Small intestine (tissue), 7 donors: ENCODE data around the gene RCN2. TPM values are rescaled to one million over a fixed set of nuclear protein-coding genes. Genes with fewer than 3 reads are reported as not detected.
A peak's percentile ranks its signal among the peaks of the same experiment; 100 is the strongest.

Experiments used
- DNase-seq, 2 donors: peaks; one replicate each; pipeline versions ENCODE4 v3.0.0 to v3.0.0-alpha.2; 2013
- FAIRE-seq: peaks from 2 replicates; lab custom pipeline; 2012; peaks lifted over from hg19 to GRCh38; lab: Jason Lieb, UNC
- H3K27ac ChIP-seq, 3 donors: one replicate each; pipeline ENCODE4 v1.5.1; 2013; ENCODE audit warnings: low read length in 2 of 3, mild to moderate bottlenecking in 2 of 3, control low read depth in 1 of 3, inconsistent platforms in 1 of 3, low read depth in 1 of 3, moderate library complexity in 1 of 3
- H3K27me3 ChIP-seq, 3 donors: one replicate each; pipeline ENCODE4 v1.6.1; 2013; ENCODE audit warnings: low read length in 3 of 3, inconsistent platforms in 1 of 3; ENCODE audit not compliant: control insufficient read depth in 3 of 3, insufficient read depth in 3 of 3
- H3K36me3 ChIP-seq, 3 donors: one replicate each; pipeline ENCODE4 v1.6.1; 2013; ENCODE audit warnings: low read length in 3 of 3, inconsistent platforms in 1 of 3, low read depth in 1 of 3, mild to moderate bottlenecking in 1 of 3, moderate library complexity in 1 of 3; ENCODE audit not compliant: control insufficient read depth in 3 of 3, insufficient read depth in 2 of 3
- H3K4me1 ChIP-seq, 3 donors: one replicate each; pipeline ENCODE4 v1.6.1; 2013; ENCODE audit warnings: low read length in 2 of 3, inconsistent platforms in 1 of 3, low read depth in 1 of 3, mild to moderate bottlenecking in 1 of 3, moderate library complexity in 1 of 3; ENCODE audit not compliant: control insufficient read depth in 3 of 3, insufficient read depth in 2 of 3
- H3K4me3 ChIP-seq, 3 donors: one replicate each; pipeline ENCODE4 v1.5.1; 2013; ENCODE audit warnings: low read length in 3 of 3, control low read depth in 1 of 3, inconsistent platforms in 1 of 3, low read depth in 1 of 3, mild to moderate bottlenecking in 1 of 3, moderate library complexity in 1 of 3
- H3K9me3 ChIP-seq, 2 donors: one replicate each; pipeline ENCODE4 v1.6.1; 2013; ENCODE audit warnings: low read depth in 1 of 2, low read length in 1 of 2; ENCODE audit not compliant: control insufficient read depth in 2 of 2, insufficient read depth in 1 of 2
- WGBS, 3 donors: extraction: QIAGEN DNeasy Blood & Tissue Kit; methylation state at CpG; one replicate each; pipeline ENCODE4 v1.1.7; 2013; 5-methylcytosine and 5-hydroxymethylcytosine counted together
- polyA plus RNA-seq, 4 donors: library from polyadenylated mRNA; stranded (reverse) in 3 of 4; unstranded in 1 of 4; fragments of 200-250 nt in 3 of 4; fragments of 120-200 nt in 1 of 4; gene quantifications; one replicate each; pipeline versions ENCODE4 v1.2.1 to v1.2.3, GENCODE V29; 2013
- donor health status: healthy with polysubstance abuse.
- donor health status: control.
- donor health status: control.
- donor health status: Bipolar disorder and iron deficiency.
- donor health status: healthy.

Gene RCN2
- polyA plus RNA-seq, 4 donors, result 11.6 to 68.9 (median 26.5) TPM

GRCh38 chr15:76991048-76991447 is 59.5 kb downstream of the RCN2 start:
- H3K4me3 ChIP-seq, result no peak overlapping the region
- no peak for DNase-seq
- H3K4me1 ChIP-seq, result peaks cover 0 to 11% (median 3%) of the 10 kb centered on the region in 3 donors
- H3K27ac ChIP-seq, result no peak overlapping the region
- 87 to 88% (median 88%) methylated on average over 7 of the region's 7 CpGs for WGBS, 3 donors
- FAIRE-seq, result no peak
- H3K36me3 ChIP-seq, result no peaks in the 10 kb centered on the region
- H3K27me3 ChIP-seq, result no peaks in the 10 kb centered on the region
- H3K9me3 ChIP-seq, result no peaks in the 10 kb centered on the region

GRCh38 chr15:76991741-76992645 is 60.4 kb downstream of the RCN2 start:
- no peak overlapping the region for H3K27ac ChIP-seq
- DNase-seq, result no peak
- no peak for FAIRE-seq
- no peak overlapping the region for H3K4me3 ChIP-seq
- peaks cover 0 to 11% (median 3%) of the 10 kb centered on the region in 3 donors for H3K4me1 ChIP-seq
- no peaks in the 10 kb centered on the region for H3K27me3 ChIP-seq
- no peaks in the 10 kb centered on the region for H3K36me3 ChIP-seq
- WGBS, 3 donors, result 91 to 95% (median 94%) methylated on average over 9 of the region's 9 CpGs
- H3K9me3 ChIP-seq, result no peaks in the 10 kb centered on the region

GRCh38 chr15:76993114-76993725 is 61.7 kb downstream of the RCN2 start:
- Histone ChIP-seq H3K4me1 (peaks cover 0 to 9% (median 3%) of the 10 kb centered on the region in 3 donors), H3K27ac (no peak overlapping the region), H3K9me3 (no peaks in the 10 kb centered on the region), H3K36me3 (no peaks in the 10 kb centered on the region), H3K4me3 (no peak overlapping the region), H3K27me3 (no peaks in the 10 kb centered on the region)
- 91 to 96% (median 94%) methylated on average over 6 of the region's 6 CpGs for WGBS, 3 donors
- FAIRE-seq (no peak), DNase-seq (no peak)

- no peak overlapping the region for H3K4me3 ChIP-seq
- FAIRE-seq (no peak), DNase-seq (peak in 1 of 2 donors; percentile 33)
- H3K27me3 ChIP-seq, result no peaks in the 10 kb centered on the region
- 33 to 66% (median 63%) methylated on average over 8 of the region's 8 CpGs for WGBS, 3 donors
- peaks cover 0 to 2% (median 0%) of the 10 kb centered on the region in 3 donors for H3K4me1 ChIP-seq
- H3K9me3 ChIP-seq, result no peaks in the 10 kb centered on the region
- no peaks in the 10 kb centered on the region for H3K36me3 ChIP-seq
- H3K27ac ChIP-seq, result peak overlapping the region in 1 of 3 donors; percentile 84
Observed at GRCh38 chr15:76994001-76994400, 62.5 kb downstream of the RCN2 start.

- no peaks in the 10 kb centered on the region for H3K9me3 ChIP-seq
- no peaks in the 10 kb centered on the region for H3K36me3 ChIP-seq
- H3K27me3 ChIP-seq, result no peaks in the 10 kb centered on the region
- DNase-seq, result no peak
- H3K4me1 ChIP-seq, result no peaks in the 10 kb centered on the region
- no peak for FAIRE-seq
- H3K4me3 ChIP-seq, result no peak overlapping the region
- WGBS, 3 donors, result 79 to 92% (median 89%) methylated on average over 6 of the region's 6 CpGs
- H3K27ac ChIP-seq, result peak overlapping the region in 2 of 3 donors; percentile 59 to 84
Observed at GRCh38 chr15:76994496-76994895, 62.9 kb downstream of the RCN2 start.

- Histone ChIP-seq H3K36me3 (no peaks in the 10 kb centered on the region), H3K4me3 (peak within 1 kb of the TSS in 2 of 3 donors; percentile 28 to 56), H3K27me3 (no peaks in the 10 kb centered on the region), H3K27ac (peak within 1 kb of the TSS in 2 of 3 donors; percentile 67 to 84), H3K4me1 (no peaks in the 10 kb centered on the region), H3K9me3 (no peaks in the 10 kb centered on the region)
- WGBS, 3 donors, result 53 to 62% (median 61%) methylated on average over 21 to 28 of the region's 28 CpGs
- no peak for FAIRE-seq
- DNase-seq, result peak in 1 of 2 donors; percentile 44
Observed at GRCh38 chr15:76994971-76995945, 63.7 kb downstream of the RCN2 start, which contains the start of gene PSTPIP1. TSS of gene PSTPIP1 (plus strand) at chr15:76995126. CDS start at chr15:76995574, 448 bp downstream.

GRCh38 chr15:76996076-76996525 is 64.6 kb downstream of the RCN2 start:
- WGBS, 3 donors, result 47 to 75% (median 56%) methylated on average over 9 of the region's 9 CpGs
- no peak for FAIRE-seq
- peak overlapping the region in 1 of 3 donors; percentile 56 for H3K4me3 ChIP-seq

More at GRCh38 chr15:76996076-76996525, 64.6 kb downstream of the RCN2 start:
- no peaks in the 10 kb centered on the region for H3K4me1 ChIP-seq
- H3K27ac ChIP-seq, result peak overlapping the region in 2 of 3 donors; percentile 14 to 84
- no peaks in the 10 kb centered on the region for H3K36me3 ChIP-seq
- H3K27me3 ChIP-seq, result no peaks in the 10 kb centered on the region
- no peaks in the 10 kb centered on the region for H3K9me3 ChIP-seq
- no peak for DNase-seq
